Gastrocnemius medialis (tissue), 4 donors: Measurements from ENCODE around the gene LCN10.

Experiments used
- POLR2A ChIP-seq, 2 donors: fragments of 450-650 bp; IDR thresholded peaks; one replicate each; pipeline ENCODE4 v1.6.1; 2017; ENCODE audit warnings: antibody characterized with exemption in 2 of 2, mild to moderate bottlenecking in 2 of 2, moderate library complexity in 2 of 2
- TF ChIP-seq, protein P1 (sequence below), 5 experiments: fragments of 450-650 bp in 3 of 5; fragments of 200-600 bp in 2 of 5; sonication (generic) in 2 of 5; IDR thresholded peaks in 4 of 5; conservative IDR thresholded peaks in 1 of 5; 1 replicate in 4 of 5; 2 replicates in 1 of 5; pipeline ENCODE4 v1.5.1; 2016 to 2019; ENCODE audit warnings: antibody characterized with exemption in 5 of 5, mild to moderate bottlenecking in 3 of 5, moderate library complexity in 3 of 5

DNA sequence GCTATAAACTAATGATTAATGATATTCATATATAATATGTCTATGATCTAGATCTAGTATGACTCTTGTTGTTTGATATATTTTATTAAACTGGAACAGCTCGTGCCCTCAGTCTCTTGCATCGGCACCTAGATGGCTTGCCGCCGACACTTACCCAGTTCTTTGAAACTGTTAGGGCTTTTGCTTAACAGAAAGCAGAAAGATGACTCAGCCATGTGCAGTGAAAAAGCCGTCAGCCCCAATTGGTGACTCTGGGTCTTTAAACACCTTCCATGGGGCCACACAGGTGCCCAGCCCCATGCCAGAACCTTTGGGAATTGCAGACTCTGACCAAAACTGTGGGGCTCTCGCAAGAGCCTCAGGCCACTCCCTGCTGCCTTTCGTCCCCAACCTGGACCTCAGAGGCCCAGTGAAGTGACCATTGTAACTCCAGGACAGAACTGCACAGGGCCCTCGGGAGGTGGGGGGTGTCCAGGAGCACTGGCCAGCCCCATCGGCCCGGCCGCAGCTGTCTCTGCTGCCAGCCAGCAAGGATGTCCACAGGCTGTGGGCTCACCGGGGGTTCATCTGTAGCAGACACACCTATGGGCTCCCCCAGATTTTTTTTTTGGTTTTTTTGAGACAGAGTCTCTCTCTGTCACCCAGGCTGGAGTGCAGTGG lies 7.8 kb downstream of the LCN10 start:
- TF ChIP-seq, protein P1, sequence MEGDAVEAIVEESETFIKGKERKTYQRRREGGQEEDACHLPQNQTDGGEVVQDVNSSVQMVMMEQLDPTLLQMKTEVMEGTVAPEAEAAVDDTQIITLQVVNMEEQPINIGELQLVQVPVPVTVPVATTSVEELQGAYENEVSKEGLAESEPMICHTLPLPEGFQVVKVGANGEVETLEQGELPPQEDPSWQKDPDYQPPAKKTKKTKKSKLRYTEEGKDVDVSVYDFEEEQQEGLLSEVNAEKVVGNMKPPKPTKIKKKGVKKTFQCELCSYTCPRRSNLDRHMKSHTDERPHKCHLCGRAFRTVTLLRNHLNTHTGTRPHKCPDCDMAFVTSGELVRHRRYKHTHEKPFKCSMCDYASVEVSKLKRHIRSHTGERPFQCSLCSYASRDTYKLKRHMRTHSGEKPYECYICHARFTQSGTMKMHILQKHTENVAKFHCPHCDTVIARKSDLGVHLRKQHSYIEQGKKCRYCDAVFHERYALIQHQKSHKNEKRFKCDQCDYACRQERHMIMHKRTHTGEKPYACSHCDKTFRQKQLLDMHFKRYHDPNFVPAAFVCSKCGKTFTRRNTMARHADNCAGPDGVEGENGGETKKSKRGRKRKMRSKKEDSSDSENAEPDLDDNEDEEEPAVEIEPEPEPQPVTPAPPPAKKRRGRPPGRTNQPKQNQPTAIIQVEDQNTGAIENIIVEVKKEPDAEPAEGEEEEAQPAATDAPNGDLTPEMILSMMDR (IDR thresholded peaks at IDR 0.05 in 4 of 5, conservative IDR thresholded peaks at IDR 0.05 in 1 of 5), result no peak
- no peak for TF ChIP-seq POLR2A (IDR thresholded peaks at IDR 0.05)
